GM10847 (cell line): ENCODE results near the gene MYH9.

Experiments used
- POLR2A ChIP-seq: IDR thresholded peaks from 2 replicates; pipeline ENCODE4 v1.6.1; 2011; ENCODE audit not compliant: insufficient read length; ENCODE audit errors: extremely low read depth

MYH9 gene

DNA sequence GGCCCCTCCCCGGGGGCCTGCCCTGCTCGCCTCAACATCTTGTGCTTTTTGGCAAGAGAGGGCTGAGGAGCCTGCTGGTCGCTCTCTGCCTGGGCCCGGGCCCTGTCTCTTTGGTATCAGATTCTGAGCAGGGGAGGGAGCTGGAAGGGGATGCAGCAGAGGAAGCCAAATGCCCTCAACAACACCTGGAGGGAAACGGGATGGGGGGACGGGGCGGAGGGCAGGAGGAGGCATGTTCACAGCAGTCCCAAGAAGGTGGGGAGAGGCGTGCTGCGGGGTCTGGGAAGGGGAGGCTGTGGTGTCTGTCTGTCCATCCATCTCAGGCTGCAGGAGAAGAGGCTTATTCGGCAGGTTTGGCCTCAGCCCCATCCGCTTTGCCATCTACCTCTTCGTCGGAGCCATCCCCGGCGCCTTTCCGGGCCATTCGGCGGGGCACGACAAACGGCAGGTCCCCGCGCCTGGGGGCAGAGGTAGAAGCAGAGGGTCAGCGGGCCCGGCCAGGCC, 105.4 kb downstream of the MYH9 start:
- TF ChIP-seq POLR2A, result no peak

DNA sequence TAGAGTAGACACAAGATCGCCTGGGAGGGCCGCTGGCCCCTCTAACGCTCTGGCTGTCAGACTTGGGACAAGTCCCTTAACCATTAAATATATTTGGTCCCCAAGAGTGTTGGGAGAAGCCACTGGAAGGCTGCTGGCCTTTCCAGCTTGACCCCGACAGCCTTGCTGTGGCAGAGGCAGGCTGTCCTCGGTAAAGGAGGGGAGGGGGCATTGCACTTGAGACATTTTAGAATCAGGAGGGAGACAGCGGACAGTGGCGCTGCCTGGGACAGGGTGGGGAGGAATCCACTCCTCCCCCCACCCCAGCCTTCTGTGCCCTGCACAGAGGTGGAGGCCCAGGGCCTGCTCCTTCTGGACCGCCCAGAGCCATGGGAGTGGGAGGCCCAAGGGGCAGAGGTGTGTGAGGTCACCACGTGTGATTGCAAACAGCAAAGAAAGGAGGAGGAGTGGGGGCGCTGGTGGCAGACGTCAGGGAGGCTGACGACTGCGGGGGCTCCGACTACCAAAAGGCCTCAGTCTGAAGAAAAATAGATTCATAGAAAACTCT, 105.9 kb downstream of the MYH9 start:
- no peak for TF ChIP-seq POLR2A

DNA sequence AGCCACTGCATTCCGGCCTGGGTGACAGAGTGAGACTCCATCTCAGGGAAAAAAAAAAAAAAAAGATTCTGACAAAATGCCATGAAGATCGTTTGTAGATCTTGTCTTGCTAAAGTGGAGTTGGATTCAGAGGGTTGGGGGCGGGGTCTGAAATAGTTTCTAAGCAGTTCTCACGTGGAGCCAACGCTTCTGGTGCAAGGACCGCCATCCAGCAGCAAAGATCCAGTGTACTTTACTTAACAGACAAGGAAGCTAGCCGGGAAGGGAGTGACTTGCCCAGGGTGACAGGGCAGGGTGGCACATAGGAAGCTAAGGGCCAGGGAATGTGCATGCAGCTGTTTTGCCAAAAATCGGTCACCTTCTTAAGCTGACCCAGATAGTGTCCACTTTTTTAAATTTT, 107.4 kb downstream of the MYH9 start:
- no peak for TF ChIP-seq POLR2A

DNA sequence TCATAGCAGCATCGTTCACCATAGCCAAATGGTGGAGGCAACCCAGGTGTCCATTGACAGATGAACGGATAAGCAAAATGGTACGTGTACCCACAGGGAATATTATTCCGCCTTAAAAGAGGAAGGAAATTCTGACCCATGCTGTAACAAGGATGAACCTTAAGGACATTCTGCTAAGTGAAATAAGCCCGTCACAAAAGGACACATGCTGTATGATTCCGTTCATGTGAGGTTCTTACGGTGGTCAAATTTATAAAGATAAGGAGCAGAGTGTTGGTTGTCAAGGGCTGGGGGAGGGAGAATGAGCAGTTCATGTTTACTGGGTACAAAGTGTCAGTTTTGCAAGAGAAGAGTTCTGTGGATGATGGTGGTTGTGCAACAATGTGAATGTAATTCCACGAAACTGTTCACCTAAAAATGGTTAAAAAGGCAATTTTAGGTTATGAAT, 108.5 kb downstream of the MYH9 start:
- no peak for TF ChIP-seq POLR2A

DNA sequence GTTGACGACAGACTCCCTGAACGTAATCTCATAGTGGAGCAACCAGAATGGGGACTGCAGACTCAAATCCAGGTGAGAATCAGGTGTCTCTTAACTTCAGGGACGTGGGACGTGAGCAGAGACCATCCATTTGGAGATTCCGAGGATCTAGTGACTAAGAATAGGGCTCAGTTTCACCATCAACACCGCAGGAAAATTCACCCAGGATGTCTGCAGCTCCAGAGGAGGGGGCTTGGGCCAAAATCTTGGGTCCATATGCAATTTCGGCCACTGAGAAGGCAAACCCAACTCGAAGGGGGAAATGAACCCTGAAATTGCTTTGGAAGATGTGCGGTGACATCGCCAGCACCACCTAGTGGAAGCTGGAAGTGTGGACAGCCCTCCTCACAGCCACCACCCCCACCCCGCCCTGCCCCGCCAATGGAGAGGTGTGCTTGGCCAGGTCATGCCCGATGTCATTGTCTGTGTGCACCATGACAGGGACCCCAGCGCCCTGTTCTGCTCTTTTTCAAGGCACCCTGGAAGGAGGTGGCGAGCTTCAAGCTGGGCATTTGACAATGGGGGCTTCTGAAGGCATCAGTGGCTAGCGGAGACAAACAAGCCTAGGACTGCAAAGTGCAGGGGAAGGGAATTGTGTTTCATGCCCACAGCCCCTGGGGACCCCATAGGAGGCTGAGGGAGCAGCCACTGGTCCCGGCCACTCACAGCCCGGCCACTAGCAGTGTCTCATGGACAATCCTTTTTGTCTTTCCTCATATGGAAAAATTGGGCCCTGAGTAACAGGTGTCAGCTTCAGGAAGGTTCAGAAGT, 110.1 kb downstream of the MYH9 start:
- TF ChIP-seq POLR2A, result no peak

DNA sequence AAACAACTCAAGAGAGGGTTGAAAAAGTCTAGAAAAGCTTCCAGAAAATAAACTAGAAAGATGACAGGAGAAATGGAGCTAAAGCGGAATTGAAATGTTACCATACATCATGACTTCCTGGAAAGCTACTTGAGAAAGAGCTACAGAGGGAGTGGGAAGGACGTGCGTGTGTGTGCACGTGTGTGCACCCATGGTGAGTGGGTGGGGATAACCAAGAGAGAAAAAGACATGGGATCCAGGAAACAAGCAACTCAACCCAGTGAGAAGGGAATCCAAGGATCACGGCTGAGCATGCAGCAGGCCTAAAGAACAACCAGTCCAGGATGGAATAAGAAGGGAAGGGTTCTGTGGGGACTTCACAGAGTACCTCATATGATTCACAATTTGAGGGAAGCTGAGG, 113.2 kb downstream of the MYH9 start:
- TF ChIP-seq POLR2A, result no peak

DNA sequence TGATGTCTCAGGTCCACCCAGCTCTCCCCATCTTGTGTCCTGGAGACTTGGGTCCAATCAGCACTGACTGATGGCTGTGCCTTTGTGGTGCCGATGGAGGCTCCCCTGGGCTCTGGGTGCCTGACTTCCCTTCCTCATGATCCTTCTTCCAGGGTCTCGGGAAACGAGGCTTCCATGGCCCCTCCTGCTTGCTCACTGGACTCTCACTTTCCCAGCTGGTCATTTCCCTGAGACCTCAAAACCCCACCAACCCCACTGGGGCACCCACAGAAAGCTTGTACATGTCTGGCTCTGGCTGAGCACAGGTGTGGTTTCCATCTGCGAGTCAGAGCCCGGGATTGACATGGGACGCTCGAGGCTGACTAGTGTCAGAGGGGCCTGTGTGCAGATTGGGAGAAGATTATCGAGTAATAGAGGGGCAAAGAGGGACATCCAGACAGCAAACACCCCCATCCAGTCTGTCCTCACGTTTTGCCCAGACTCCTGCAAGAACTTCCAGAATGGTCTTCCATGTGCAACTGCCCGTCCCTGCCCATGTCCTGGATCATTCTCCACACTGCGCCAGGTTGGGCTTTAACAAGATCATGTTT, 119.8 kb downstream of the MYH9 start:
- TF ChIP-seq POLR2A, result no peak

DNA sequence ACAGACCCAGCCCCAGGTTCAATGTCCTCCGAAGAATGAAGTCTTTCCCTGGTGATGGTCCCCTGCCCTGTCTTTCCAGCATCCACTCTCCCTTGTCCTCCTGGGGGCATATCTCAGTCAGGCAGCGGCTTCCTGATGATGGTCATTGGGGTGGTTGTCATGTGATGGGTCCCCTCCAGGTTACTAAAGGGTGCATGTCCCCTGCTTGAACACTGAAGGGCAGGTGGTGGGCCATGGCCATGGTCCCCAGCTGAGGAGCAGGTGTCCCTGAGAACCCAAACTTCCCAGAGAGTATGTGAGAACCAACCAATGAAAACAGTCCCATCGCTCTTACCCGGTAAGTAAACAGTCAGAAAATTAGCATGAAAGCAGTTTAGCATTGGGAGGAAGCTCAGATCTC, 120.7 kb downstream of the MYH9 start:
- TF ChIP-seq POLR2A, result no peak

DNA sequence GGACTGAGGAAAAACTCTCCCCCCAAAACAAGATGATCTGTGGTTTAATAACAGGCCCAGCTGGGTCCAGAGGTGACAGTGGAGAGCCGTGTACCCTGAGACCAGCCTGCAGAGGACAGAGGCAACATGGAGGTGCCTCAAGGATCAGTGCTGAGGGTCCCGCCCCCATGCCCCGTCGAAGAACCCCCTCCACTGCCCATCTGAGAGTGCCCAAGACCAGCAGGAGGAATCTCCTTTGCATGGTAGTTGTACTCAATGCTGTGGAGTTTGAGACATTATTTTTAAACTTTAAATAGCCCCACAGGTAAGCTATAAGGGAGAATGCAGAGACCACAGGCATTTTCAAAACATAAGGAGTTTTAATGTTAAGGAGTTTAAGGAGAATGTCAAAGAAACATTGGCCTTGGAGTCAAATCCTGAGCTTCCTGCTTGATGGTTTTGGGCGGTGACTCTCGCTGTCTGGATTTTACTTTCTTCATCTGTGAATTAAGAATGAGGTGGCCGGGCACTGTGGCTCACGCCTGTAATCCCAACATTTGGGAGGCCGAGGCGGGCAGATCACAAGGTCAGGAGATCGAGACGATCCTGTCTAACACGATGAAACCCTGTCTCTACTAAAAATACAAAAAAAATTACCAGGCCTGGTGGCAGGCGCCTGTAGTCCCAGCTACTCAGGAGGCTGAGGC, 128.0 kb downstream of the MYH9 start:
- no peak for TF ChIP-seq POLR2A

DNA sequence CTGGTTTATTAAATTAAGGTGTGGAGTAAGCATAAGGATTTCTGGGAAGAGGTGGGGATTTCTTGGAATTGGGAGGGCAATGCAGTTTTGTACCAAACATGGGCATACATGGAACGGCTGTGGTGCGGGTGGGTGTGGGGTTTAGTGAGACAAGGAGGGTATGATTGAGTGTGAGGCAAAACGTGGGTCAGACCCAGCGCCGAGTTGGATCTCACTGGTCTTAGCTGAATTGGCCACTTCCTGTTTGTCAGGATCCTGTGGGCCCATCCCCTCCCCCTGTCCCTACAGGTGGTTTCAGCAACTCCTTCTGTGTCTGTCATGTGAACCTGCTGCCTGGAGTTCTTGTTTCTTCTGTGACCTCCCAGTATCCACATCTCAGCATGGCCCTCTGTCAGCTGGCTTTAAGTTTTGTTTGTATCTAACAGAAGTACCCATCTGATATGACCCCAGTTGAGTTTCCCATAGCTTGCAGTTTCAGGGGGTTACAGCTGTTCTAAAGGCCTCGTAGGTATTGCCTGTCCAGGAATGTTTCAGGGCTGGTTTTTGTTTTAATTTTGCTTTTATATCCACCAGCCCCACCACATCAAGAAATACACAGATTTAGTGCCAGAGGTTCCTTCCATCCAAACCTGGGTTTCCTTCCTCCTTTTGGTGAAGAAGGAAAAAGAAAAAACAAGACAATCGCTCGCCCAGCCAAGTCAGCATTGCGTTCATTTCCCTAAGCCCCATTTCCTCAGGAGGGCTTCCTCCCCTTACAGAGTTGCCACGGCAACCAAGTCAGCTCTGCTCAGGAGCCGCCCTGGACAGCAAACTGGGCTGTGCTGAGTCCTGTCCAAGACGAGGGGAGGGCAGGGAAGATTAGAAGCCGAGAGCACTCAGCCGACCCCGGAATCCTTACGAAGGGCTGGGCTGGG, 128.8 kb downstream of the MYH9 start:
- TF ChIP-seq POLR2A, result no peak

DNA sequence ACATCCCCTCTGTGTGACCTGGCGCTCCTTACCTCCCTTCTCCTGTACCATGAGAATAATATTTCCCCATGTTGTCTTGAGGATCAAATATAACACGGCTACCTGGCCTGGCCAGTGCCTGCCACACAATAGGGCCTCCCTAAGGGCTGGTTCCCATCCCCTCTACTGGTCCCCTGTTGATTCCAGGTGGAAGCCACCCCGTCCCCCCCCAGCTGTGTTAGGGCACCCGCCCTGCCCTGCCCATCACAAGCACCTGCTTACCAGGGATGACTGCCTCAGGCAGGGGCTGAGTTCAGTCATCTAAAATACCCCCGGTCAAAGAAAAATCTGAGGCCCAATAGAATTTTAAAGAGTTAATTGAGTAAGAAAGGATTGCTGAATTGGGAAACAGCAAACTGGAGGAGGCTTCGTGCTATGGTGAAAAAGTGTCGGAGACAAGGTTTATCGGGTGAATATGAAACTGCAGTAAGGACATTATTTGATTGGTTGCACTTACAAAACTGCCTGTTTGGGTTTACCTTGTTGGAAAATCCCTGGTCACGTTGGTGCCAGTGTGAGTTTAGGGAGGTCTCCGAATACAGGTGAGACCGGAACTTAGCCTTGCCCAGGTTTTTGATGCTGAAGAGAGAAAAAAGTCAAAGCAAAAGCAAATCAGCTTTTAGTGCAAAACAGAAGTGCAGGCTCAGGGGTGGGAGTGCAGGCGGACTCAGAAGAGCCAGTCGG, 129.7 kb downstream of the MYH9 start:
- no peak for TF ChIP-seq POLR2A

DNA sequence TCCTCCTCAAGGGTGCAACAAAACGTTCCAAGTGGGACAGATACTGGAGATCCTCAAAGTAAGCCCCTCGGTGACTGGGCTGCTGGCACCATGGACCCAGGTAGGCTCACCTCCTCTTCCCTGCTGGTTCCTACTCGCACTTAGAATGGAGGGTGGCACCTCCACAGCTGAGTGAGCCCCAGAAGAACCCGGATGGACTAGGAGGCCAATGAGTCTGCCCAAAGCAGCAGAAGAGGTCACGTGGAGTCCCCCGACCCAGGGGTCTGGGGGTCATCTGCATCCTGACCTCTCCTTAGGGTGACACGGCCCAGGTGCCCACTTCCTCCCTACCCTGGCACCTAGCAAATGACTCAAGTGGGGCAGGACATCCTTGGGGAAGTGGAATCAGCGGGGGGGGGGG, 130.5 kb downstream of the MYH9 start:
- TF ChIP-seq POLR2A, result no peak

DNA sequence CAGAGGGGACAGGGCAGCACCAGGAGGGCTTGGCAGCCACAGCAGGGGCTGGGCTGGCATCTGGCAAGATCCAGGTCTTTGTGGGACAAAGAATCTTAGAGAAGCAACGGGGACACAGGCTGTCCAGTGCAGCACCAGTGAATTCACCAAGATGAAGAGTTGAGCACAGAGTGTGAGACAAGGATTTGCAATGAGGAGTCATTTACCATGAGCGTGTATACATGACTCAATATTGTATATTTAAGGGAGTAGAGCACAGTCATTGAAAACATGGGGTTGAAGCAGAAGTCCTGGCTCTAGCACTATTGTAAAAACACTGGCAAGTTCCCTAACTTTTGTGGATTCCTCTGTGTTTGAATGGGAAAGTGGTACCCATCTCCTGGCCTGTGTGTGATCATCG, 131.3 kb downstream of the MYH9 start:
- no peak for TF ChIP-seq POLR2A
